ENCODE measurements around the gene ITIH6. TPM values are rescaled to one million over a fixed set of nuclear protein-coding genes. Genes with fewer than 3 reads are reported as not detected.

Gene ITIH6
- total RNA-seq, 1 experiment from 2014 or later, result 0.04 TPM

GRCh38 chrX:54820737-54821136 lies 22.7 kb upstream of the ITIH6 start (continued):
- TF ChIP-seq, protein P1, sequence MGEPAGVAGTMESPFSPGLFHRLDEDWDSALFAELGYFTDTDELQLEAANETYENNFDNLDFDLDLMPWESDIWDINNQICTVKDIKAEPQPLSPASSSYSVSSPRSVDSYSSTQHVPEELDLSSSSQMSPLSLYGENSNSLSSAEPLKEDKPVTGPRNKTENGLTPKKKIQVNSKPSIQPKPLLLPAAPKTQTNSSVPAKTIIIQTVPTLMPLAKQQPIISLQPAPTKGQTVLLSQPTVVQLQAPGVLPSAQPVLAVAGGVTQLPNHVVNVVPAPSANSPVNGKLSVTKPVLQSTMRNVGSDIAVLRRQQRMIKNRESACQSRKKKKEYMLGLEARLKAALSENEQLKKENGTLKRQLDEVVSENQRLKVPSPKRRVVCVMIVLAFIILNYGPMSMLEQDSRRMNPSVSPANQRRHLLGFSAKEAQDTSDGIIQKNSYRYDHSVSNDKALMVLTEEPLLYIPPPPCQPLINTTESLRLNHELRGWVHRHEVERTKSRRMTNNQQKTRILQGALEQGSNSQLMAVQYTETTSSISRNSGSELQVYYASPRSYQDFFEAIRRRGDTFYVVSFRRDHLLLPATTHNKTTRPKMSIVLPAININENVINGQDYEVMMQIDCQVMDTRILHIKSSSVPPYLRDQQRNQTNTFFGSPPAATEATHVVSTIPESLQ (CRISPR knock-in tag; IDR thresholded peaks at IDR 0.05), result no peak
- TF ChIP-seq, protein P2, sequence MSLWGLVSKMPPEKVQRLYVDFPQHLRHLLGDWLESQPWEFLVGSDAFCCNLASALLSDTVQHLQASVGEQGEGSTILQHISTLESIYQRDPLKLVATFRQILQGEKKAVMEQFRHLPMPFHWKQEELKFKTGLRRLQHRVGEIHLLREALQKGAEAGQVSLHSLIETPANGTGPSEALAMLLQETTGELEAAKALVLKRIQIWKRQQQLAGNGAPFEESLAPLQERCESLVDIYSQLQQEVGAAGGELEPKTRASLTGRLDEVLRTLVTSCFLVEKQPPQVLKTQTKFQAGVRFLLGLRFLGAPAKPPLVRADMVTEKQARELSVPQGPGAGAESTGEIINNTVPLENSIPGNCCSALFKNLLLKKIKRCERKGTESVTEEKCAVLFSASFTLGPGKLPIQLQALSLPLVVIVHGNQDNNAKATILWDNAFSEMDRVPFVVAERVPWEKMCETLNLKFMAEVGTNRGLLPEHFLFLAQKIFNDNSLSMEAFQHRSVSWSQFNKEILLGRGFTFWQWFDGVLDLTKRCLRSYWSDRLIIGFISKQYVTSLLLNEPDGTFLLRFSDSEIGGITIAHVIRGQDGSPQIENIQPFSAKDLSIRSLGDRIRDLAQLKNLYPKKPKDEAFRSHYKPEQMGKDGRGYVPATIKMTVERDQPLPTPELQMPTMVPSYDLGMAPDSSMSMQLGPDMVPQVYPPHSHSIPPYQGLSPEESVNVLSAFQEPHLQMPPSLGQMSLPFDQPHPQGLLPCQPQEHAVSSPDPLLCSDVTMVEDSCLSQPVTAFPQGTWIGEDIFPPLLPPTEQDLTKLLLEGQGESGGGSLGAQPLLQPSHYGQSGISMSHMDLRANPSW (CRISPR knock-in tag; conservative IDR thresholded peaks at IDR 0.05; ENCODE audit: low read depth), result no peak
- TF ChIP-seq ZNF317 (CRISPR knock-in tag; IDR thresholded peaks at IDR 0.05; ENCODE audit: borderline replicate concordance, low read depth) (no peak), HMGA2 (CRISPR knock-in tag; IDR thresholded peaks at IDR 0.05) (no peak), TP53 (CRISPR knock-in tag; IDR thresholded peaks at IDR 0.05) (no peak), ZNF263 (CRISPR knock-in tag; IDR thresholded peaks at IDR 0.05; ENCODE audit: low read depth) (no peak), IRF1 (CRISPR knock-in tag; IDR thresholded peaks at IDR 0.05) (no peak), USF2 (CRISPR knock-in tag; IDR thresholded peaks at IDR 0.05) (no peak), NFYB (CRISPR knock-in tag; conservative IDR thresholded peaks at IDR 0.05; ENCODE audit: low read depth) (no peak), NR2C2 (CRISPR knock-in tag; IDR thresholded peaks at IDR 0.05) (no peak), ZNF232 (CRISPR knock-in tag; IDR thresholded peaks at IDR 0.05) (no peak)
- TF ChIP-seq, protein P3, sequence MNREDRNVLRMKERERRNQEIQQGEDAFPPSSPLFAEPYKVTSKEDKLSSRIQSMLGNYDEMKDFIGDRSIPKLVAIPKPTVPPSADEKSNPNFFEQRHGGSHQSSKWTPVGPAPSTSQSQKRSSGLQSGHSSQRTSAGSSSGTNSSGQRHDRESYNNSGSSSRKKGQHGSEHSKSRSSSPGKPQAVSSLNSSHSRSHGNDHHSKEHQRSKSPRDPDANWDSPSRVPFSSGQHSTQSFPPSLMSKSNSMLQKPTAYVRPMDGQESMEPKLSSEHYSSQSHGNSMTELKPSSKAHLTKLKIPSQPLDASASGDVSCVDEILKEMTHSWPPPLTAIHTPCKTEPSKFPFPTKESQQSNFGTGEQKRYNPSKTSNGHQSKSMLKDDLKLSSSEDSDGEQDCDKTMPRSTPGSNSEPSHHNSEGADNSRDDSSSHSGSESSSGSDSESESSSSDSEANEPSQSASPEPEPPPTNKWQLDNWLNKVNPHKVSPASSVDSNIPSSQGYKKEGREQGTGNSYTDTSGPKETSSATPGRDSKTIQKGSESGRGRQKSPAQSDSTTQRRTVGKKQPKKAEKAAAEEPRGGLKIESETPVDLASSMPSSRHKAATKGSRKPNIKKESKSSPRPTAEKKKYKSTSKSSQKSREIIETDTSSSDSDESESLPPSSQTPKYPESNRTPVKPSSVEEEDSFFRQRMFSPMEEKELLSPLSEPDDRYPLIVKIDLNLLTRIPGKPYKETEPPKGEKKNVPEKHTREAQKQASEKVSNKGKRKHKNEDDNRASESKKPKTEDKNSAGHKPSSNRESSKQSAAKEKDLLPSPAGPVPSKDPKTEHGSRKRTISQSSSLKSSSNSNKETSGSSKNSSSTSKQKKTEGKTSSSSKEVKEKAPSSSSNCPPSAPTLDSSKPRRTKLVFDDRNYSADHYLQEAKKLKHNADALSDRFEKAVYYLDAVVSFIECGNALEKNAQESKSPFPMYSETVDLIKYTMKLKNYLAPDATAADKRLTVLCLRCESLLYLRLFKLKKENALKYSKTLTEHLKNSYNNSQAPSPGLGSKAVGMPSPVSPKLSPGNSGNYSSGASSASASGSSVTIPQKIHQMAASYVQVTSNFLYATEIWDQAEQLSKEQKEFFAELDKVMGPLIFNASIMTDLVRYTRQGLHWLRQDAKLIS (CRISPR knock-in tag; IDR thresholded peaks at IDR 0.05; ENCODE audit: borderline replicate concordance), result no peak
- TF ChIP-seq, protein P4, sequence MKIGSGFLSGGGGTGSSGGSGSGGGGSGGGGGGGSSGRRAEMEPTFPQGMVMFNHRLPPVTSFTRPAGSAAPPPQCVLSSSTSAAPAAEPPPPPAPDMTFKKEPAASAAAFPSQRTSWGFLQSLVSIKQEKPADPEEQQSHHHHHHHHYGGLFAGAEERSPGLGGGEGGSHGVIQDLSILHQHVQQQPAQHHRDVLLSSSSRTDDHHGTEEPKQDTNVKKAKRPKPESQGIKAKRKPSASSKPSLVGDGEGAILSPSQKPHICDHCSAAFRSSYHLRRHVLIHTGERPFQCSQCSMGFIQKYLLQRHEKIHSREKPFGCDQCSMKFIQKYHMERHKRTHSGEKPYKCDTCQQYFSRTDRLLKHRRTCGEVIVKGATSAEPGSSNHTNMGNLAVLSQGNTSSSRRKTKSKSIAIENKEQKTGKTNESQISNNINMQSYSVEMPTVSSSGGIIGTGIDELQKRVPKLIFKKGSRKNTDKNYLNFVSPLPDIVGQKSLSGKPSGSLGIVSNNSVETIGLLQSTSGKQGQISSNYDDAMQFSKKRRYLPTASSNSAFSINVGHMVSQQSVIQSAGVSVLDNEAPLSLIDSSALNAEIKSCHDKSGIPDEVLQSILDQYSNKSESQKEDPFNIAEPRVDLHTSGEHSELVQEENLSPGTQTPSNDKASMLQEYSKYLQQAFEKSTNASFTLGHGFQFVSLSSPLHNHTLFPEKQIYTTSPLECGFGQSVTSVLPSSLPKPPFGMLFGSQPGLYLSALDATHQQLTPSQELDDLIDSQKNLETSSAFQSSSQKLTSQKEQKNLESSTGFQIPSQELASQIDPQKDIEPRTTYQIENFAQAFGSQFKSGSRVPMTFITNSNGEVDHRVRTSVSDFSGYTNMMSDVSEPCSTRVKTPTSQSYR (CRISPR knock-in tag; IDR thresholded peaks at IDR 0.05), result no peak
- TF ChIP-seq, protein P5, sequence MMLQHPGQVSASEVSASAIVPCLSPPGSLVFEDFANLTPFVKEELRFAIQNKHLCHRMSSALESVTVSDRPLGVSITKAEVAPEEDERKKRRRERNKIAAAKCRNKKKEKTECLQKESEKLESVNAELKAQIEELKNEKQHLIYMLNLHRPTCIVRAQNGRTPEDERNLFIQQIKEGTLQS (CRISPR knock-in tag; conservative IDR thresholded peaks at IDR 0.05), result no peak
